Fibroblast of lung (primary cell): ENCODE measurements around the gene MRTO4.
"Not testable (repeated sequence)": the region's sequence is repeated elsewhere in the genome, so short reads cannot be mapped to it uniquely, and the experiment has no call there.

Source experiments
- CTCF ChIP-seq, 2 donors: IDR thresholded peaks in 1 of 2; conservative IDR thresholded peaks in 1 of 2; 1 replicate in 1 of 2; 2 replicates in 1 of 2; pipeline ENCODE4 v1.5.1; 2011 to 2012; ENCODE audit warnings: low read length in 2 of 2, control low read depth in 1 of 2, inconsistent platforms in 1 of 2, low read depth in 1 of 2, mild to moderate bottlenecking in 1 of 2
- EZH2 ChIP-seq: IDR thresholded peaks from 2 replicates; pipeline ENCODE4 v1.5.1; 2012; ENCODE audit warnings: low read length, control low read depth, mild to moderate bottlenecking; ENCODE audit errors: missing control alignments

DNA sequence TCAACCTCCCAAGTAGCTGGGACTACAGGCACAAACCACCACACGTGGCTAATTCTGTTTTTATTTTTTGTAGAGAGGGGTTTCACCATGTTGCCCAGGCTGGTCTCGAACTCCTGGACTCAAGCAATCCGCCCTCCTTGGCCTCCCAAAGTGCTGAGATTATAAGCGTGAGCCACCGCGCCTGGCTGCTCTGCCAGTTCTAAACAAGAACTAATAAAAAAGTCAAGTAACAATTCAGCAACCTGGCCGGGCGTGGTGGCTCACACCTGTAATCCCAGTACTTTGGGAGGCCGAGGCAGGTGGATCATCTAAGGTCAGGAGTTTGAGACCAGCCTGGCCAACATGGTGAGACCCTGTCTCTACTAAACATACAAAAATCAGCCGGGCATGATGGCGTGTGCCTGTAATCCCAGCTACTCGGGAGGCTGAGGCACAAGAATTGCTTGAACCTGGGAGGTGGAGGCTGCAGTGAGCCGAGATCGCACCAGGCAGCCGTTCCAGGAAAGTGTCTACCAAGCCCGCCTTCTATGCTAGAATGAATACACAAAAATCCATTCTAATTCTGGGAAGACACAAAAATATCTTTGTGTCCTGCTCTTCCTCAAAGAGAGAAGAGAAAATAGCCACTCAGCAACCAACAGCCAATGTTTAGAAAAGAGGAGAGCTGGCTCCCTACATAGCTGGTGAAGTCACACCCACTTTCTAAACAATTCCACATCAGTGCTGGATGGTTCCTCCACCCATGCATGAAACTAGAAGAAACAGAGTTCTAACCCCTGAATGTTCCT is 19.7 kb upstream of the MRTO4 start:
- TF ChIP-seq CTCF (conservative IDR thresholded peaks at IDR 0.05 in 1 of 2, IDR thresholded peaks at IDR 0.05 in 1 of 2; ENCODE audit: low read depth in 1 of 2, low read length in 2 of 2); EZH2: not testable (repeated sequence)
